Liver (tissue), 9 donors: ENCODE data around the gene MS4A1. TPM values are rescaled to one million over a fixed set of nuclear protein-coding genes. Genes with fewer than 3 reads are reported as not detected.

ENCODE experiments used
- DNase-seq: peaks from one replicate; pipeline ENCODE4 v3.0.0-alpha.2; 2017; ENCODE audit warnings: low spot score
- H3K27ac ChIP-seq, 2 donors: one replicate each; pipeline ENCODE4 v1.7.0; 2013; ENCODE audit warnings: inconsistent platforms in 2 of 2, low read length in 2 of 2, control low read depth in 1 of 2, low read depth in 1 of 2, mild to moderate bottlenecking in 1 of 2
- H3K27me3 ChIP-seq, 4 donors: one replicate each; pipeline versions ENCODE4 v1.6.1 to v1.7.0; 2013; ENCODE audit warnings: low read length in 3 of 4, inconsistent platforms in 1 of 4, mild to moderate bottlenecking in 1 of 4, moderate library complexity in 1 of 4; ENCODE audit not compliant: control insufficient read depth in 4 of 4, insufficient read depth in 4 of 4
- H3K36me3 ChIP-seq, 4 donors: one replicate each; pipeline versions ENCODE4 v1.6.1 to v1.7.0; 2013; ENCODE audit warnings: low read length in 3 of 4, mild to moderate bottlenecking in 3 of 4, low read depth in 1 of 4, moderate library complexity in 1 of 4; ENCODE audit not compliant: control insufficient read depth in 4 of 4, insufficient read depth in 3 of 4
- H3K4me1 ChIP-seq, 4 donors: one replicate each; pipeline versions ENCODE4 v1.6.1 to v1.7.0; 2013; ENCODE audit warnings: low read length in 3 of 4, mild to moderate bottlenecking in 3 of 4, moderate library complexity in 1 of 4; ENCODE audit not compliant: control insufficient read depth in 4 of 4, insufficient read depth in 4 of 4
- H3K4me3 ChIP-seq, 3 donors: one replicate each; pipeline versions ENCODE4 v1.6.1 to v1.7.0; 2013; ENCODE audit warnings: low read length in 3 of 3, control low read depth in 1 of 3, low read depth in 1 of 3, mild to moderate bottlenecking in 1 of 3
- H3K9ac ChIP-seq, 2 donors: one replicate each; pipeline ENCODE4 v1.7.0; 2013; ENCODE audit warnings: low read length in 2 of 2, mild to moderate bottlenecking in 2 of 2, moderate library complexity in 2 of 2, control low read depth in 1 of 2, low read depth in 1 of 2
- H3K9me3 ChIP-seq, 4 donors: one replicate each; pipeline versions ENCODE4 v1.6.1 to v1.7.0; 2013; ENCODE audit warnings: low read length in 3 of 4; ENCODE audit not compliant: control insufficient read depth in 4 of 4
- EGR1 ChIP-seq, 2 donors: IDR thresholded peaks; 2 replicates each; pipeline ENCODE4 v1.6.1; 2016 to 2018; ENCODE audit warnings: antibody characterized with exemption in 2 of 2, low read depth in 2 of 2
- FOXA1 ChIP-seq: IDR thresholded peaks from 2 replicates; pipeline ENCODE4 v1.6.1; 2016; ENCODE audit warnings: antibody characterized with exemption
- GABPA ChIP-seq, 2 donors: IDR thresholded peaks in 1 of 2; conservative IDR thresholded peaks in 1 of 2; 2 replicates each; pipeline ENCODE4 v1.6.1; 2016; ENCODE audit warnings: antibody characterized with exemption in 2 of 2, mild to moderate bottlenecking in 1 of 2, moderate library complexity in 1 of 2
- HNF4A ChIP-seq, 2 donors: conservative IDR thresholded peaks; 2 replicates each; pipeline ENCODE4 v1.6.1; 2016; ENCODE audit warnings: antibody characterized with exemption in 2 of 2, mild to moderate bottlenecking in 2 of 2
- HNF4G ChIP-seq: IDR thresholded peaks from 2 replicates; pipeline ENCODE4 v1.6.1; 2016; ENCODE audit warnings: antibody characterized with exemption
- JUND ChIP-seq, 2 donors: IDR thresholded peaks; 2 replicates each; pipeline ENCODE4 v1.6.1; 2016; ENCODE audit warnings: antibody characterized with exemption in 2 of 2
- NR2F2 ChIP-seq: IDR thresholded peaks from 2 replicates; pipeline ENCODE4 v1.6.1; 2016; ENCODE audit warnings: antibody characterized with exemption
- RAD21 ChIP-seq, 2 donors: IDR thresholded peaks; 2 replicates each; pipeline ENCODE4 v1.6.1; 2016; ENCODE audit warnings: antibody characterized with exemption in 2 of 2, mild to moderate bottlenecking in 2 of 2
- RXRA ChIP-seq, 2 donors: IDR thresholded peaks; 2 replicates each; pipeline ENCODE4 v1.6.1; 2017 to 2018; ENCODE audit warnings: antibody characterized with exemption in 2 of 2, mild to moderate bottlenecking in 1 of 2
- SP1 ChIP-seq: IDR thresholded peaks from 2 replicates; pipeline ENCODE4 v1.6.1; 2018; ENCODE audit warnings: antibody characterized with exemption, mild to moderate bottlenecking
- TAF1 ChIP-seq: conservative IDR thresholded peaks from 2 replicates; pipeline ENCODE4 v1.6.1; 2016; ENCODE audit warnings: antibody characterized with exemption, mild to moderate bottlenecking
- WGBS: extraction: QIAGEN DNeasy Blood & Tissue Kit; methylation state at CpG from one replicate; pipeline ENCODE4 v1.1.7; 2013; 5-methylcytosine and 5-hydroxymethylcytosine counted together
- polyA plus RNA-seq, 2 donors: library from polyadenylated mRNA; stranded (reverse) in 1 of 2; unstranded in 1 of 2; fragments of 200-250 nt in 1 of 2; fragments of >200 nt in 1 of 2; fragmentation: Nextera tagmentation in 1 of 2; extraction: Ambion mirVana in 1 of 2; gene quantifications; one replicate each; pipeline versions ENCODE4 v1.2.1 to v1.2.3, GENCODE V29; 2013 to 2015
- total RNA-seq, 2 donors: library from RNA; depleted of rRNA; stranded (reverse); fragments of >200 nt; gene quantifications; one replicate each; pipeline ENCODE4 v1.2.3, GENCODE V29; 2014
- TF ChIP-seq, protein P1 (sequence below): IDR thresholded peaks from 2 replicates; pipeline ENCODE4 v1.6.1; 2016; ENCODE audit warnings: antibody characterized with exemption
- TF ChIP-seq, protein P2 (sequence below): IDR thresholded peaks from 2 replicates; pipeline ENCODE4 v1.6.1; 2016; ENCODE audit warnings: antibody characterized with exemption, mild to moderate bottlenecking
- TF ChIP-seq, protein P3 (sequence below): fragments of 150-350 bp; IDR thresholded peaks from 2 replicates; pipeline ENCODE4 v1.5.1; 2017; ENCODE audit warnings: improper control_type of control experiment, low read depth, low read length; ENCODE audit not compliant: missing input control
- TF ChIP-seq, protein P4 (sequence below): IDR thresholded peaks from 2 replicates; pipeline ENCODE4 v1.6.1; 2016; ENCODE audit warnings: antibody characterized with exemption
- donor health status: healthy.
- donor health status: healthy.
- donor health status: healthy.
- donor health status: healthy.
- donor health status: healthy.

Gene MS4A1
- total and polyA plus RNA-seq, 4 donors: 0.12 to 3.3 (median 1.2) TPM

DNA sequence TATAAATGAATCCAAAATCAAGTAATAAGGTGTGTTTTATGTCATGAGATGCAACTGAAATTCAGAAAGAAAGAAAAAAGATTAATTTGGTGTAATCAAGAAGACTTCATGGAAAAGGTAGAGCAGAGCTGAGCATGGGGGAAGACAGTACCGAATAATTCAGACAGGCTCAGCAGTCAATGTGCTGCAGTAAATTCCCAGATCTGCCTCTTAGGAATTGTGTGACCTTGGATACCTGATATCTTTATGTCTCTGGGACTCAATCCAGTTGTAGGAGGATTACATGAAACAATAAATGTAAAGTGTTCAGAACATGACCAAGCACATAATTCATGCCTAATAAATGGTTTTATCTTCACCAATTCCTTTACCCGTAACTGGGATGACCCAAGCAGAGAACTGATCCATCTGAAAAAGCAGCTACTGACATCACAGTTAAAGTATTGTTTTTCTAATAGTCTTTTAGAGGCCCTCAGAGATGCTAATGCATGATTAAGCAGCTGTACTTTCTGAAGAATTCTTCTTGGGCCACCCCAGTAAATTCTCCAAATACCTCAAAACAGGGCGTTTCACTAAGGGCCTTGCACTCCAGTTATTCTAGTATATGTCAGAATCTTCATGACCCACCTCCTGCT, 44.7 kb downstream of the MS4A1 start:
- H3K36me3 ChIP-seq: no peaks in the 10 kb centered on the region
- WGBS: 69% methylated on average over 3 of the region's 3 CpGs
- no peaks in the 10 kb centered on the region for H3K9me3 ChIP-seq
- DNase-seq: no peak
- no peak overlapping the region for H3K9ac ChIP-seq
- peaks cover 0 to 2% (median 0%) of the 10 kb centered on the region in 4 donors for H3K4me1 ChIP-seq
- peaks cover 0 to 5% (median 0%) of the 10 kb centered on the region in 4 donors for H3K27me3 ChIP-seq
- no peak overlapping the region for H3K27ac ChIP-seq
- H3K4me3 ChIP-seq: no peak overlapping the region
- TF ChIP-seq HNF4A (conservative IDR thresholded peaks at IDR 0.05) (no peak), SP1 (no peak), JUND (IDR thresholded peaks at IDR 0.05) (no peak), NR2F2 (no peak), TAF1 (no peak), EGR1 (IDR thresholded peaks at IDR 0.05; ENCODE audit: low read depth in 2 of 2) (no peak), RAD21 (IDR thresholded peaks at IDR 0.05) (no peak), FOXA1 (no peak), RXRA (IDR thresholded peaks at IDR 0.05) (no peak)
- TF ChIP-seq, protein P1, sequence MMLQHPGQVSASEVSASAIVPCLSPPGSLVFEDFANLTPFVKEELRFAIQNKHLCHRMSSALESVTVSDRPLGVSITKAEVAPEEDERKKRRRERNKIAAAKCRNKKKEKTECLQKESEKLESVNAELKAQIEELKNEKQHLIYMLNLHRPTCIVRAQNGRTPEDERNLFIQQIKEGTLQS: no peak
- TF ChIP-seq, protein P2, sequence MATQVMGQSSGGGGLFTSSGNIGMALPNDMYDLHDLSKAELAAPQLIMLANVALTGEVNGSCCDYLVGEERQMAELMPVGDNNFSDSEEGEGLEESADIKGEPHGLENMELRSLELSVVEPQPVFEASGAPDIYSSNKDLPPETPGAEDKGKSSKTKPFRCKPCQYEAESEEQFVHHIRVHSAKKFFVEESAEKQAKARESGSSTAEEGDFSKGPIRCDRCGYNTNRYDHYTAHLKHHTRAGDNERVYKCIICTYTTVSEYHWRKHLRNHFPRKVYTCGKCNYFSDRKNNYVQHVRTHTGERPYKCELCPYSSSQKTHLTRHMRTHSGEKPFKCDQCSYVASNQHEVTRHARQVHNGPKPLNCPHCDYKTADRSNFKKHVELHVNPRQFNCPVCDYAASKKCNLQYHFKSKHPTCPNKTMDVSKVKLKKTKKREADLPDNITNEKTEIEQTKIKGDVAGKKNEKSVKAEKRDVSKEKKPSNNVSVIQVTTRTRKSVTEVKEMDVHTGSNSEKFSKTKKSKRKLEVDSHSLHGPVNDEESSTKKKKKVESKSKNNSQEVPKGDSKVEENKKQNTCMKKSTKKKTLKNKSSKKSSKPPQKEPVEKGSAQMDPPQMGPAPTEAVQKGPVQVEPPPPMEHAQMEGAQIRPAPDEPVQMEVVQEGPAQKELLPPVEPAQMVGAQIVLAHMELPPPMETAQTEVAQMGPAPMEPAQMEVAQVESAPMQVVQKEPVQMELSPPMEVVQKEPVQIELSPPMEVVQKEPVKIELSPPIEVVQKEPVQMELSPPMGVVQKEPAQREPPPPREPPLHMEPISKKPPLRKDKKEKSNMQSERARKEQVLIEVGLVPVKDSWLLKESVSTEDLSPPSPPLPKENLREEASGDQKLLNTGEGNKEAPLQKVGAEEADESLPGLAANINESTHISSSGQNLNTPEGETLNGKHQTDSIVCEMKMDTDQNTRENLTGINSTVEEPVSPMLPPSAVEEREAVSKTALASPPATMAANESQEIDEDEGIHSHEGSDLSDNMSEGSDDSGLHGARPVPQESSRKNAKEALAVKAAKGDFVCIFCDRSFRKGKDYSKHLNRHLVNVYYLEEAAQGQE: no peak

DNA sequence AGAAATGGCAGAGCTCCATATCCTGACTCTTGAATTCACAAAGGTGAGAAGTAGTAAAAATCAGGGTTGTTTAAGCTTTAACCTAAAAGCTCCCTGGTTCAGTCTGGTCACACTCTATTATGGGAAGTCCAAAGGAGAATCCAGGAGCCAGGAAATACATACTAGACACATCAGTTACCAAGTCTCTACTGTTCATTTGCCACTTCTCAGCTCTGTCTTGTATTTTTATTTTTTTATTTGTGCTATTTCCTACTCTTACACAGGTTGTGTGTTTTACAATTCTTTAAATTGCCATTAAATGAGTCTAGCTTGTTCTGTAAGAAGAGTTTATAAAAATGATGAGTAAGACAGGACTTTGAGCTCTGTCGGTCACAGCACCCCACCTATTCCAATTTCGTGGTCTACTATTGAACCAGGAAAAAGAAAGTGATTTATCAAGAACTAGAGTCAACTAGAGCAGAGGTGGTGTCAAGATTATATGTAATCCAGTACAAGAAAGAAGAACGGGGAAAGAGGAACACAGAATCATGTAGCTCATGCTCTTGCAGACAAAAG, 46.7 kb downstream of the MS4A1 start:
- Histone ChIP-seq H3K9me3 (no peaks in the 10 kb centered on the region), H3K27me3 (peaks cover 0 to 2% (median 0%) of the 10 kb centered on the region in 4 donors), H3K4me1 (peaks cover 0 to 2% (median 0%) of the 10 kb centered on the region in 4 donors), H3K36me3 (no peaks in the 10 kb centered on the region), H3K4me3 (no peak overlapping the region), H3K27ac (no peak overlapping the region), H3K9ac (no peak overlapping the region)
- WGBS: 51% methylated on average over 3 of the region's 3 CpGs
- no peak for DNase-seq
- TF ChIP-seq SP1 (no peak), JUND (IDR thresholded peaks at IDR 0.05) (no peak), RXRA (IDR thresholded peaks at IDR 0.05) (no peak), NR2F2 (no peak), HNF4A (conservative IDR thresholded peaks at IDR 0.05) (no peak), HNF4G (no peak), GABPA (IDR thresholded peaks at IDR 0.05 in 1 of 2, conservative IDR thresholded peaks at IDR 0.05 in 1 of 2) (no peak), EGR1 (IDR thresholded peaks at IDR 0.05; ENCODE audit: low read depth in 2 of 2) (no peak)
- TF ChIP-seq, protein P3, sequence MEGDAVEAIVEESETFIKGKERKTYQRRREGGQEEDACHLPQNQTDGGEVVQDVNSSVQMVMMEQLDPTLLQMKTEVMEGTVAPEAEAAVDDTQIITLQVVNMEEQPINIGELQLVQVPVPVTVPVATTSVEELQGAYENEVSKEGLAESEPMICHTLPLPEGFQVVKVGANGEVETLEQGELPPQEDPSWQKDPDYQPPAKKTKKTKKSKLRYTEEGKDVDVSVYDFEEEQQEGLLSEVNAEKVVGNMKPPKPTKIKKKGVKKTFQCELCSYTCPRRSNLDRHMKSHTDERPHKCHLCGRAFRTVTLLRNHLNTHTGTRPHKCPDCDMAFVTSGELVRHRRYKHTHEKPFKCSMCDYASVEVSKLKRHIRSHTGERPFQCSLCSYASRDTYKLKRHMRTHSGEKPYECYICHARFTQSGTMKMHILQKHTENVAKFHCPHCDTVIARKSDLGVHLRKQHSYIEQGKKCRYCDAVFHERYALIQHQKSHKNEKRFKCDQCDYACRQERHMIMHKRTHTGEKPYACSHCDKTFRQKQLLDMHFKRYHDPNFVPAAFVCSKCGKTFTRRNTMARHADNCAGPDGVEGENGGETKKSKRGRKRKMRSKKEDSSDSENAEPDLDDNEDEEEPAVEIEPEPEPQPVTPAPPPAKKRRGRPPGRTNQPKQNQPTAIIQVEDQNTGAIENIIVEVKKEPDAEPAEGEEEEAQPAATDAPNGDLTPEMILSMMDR: no peak
- TF ChIP-seq, protein P4, sequence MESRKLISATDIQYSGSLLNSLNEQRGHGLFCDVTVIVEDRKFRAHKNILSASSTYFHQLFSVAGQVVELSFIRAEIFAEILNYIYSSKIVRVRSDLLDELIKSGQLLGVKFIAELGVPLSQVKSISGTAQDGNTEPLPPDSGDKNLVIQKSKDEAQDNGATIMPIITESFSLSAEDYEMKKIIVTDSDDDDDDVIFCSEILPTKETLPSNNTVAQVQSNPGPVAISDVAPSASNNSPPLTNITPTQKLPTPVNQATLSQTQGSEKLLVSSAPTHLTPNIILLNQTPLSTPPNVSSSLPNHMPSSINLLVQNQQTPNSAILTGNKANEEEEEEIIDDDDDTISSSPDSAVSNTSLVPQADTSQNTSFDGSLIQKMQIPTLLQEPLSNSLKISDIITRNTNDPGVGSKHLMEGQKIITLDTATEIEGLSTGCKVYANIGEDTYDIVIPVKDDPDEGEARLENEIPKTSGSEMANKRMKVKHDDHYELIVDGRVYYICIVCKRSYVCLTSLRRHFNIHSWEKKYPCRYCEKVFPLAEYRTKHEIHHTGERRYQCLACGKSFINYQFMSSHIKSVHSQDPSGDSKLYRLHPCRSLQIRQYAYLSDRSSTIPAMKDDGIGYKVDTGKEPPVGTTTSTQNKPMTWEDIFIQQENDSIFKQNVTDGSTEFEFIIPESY: no peak
